ENCODE measurements around the gene C3orf18.

GRCh38 chr3:50583897-50584296 lies 16.4 kb upstream of the C3orf18 start:
- TF ChIP-seq YY1 (IDR thresholded peaks at IDR 0.05; ENCODE audit: borderline replicate concordance in 1 of 3, control insufficient read depth in 1 of 3, extremely low read depth in 1 of 3, insufficient read depth in 3 of 3, insufficient read length in 1 of 3, insufficient replicate concordance in 2 of 3, low read depth in 1 of 3, low read length in 2 of 3) (no peak), POLR2A (conservative IDR thresholded peaks at IDR 0.05) (no peak), MAFF (IDR thresholded peaks at IDR 0.05; ENCODE audit: low read length) (no peak), TAF1 (IDR thresholded peaks at IDR 0.05; ENCODE audit: control insufficient read depth, extremely low read depth, insufficient read depth, low read length, severe bottlenecking) (no peak), SRSF1 (IDR thresholded peaks at IDR 0.05; ENCODE audit: low read depth, low read length) (no peak), EP300 (IDR thresholded peaks at IDR 0.05; ENCODE audit: low read length) (no peak), BMI1 (IDR thresholded peaks at IDR 0.05; ENCODE audit: low read length) (no peak), SRSF7 (optimal IDR thresholded peaks at IDR 0.05; ENCODE audit: low read depth, low read length) (no peak), MAZ (CRISPR knock-in tag; conservative IDR thresholded peaks at IDR 0.05 in 1 of 2, IDR thresholded peaks at IDR 0.05 in 1 of 2) (no peak), SPI1 (IDR thresholded peaks at IDR 0.05; ENCODE audit: borderline replicate concordance, low read depth, low read length) (no peak), PHF8 (IDR thresholded peaks at IDR 0.05; ENCODE audit: borderline replicate concordance, low read length) (no peak), TCF7L2 (IDR thresholded peaks at IDR 0.05; ENCODE audit: low read depth, low read length) (no peak), CTCF (IDR thresholded peaks at IDR 0.05 in 2 of 3, conservative IDR thresholded peaks at IDR 0.05 in 1 of 3; ENCODE audit: insufficient read depth in 2 of 3, low read depth in 1 of 3, low read length in 3 of 3) (no peak)
